Activated T-helper 1 cell treated with anti-CD3 and anti-CD28 coated beads, Interleukin-12 subunit alpha, Interleukin-12 subunit beta, Interleukin-2, Interleukin-4 antibody, amounts not matched to agents 30 ng/mL and 10 ng/mL and 1 ng/mL, durations not matched to agents 14 hours and 24 hours and 36 hours (primary cell): ENCODE results near the gene DSC1. TPM values are rescaled to one million over a fixed set of nuclear protein-coding genes. Genes with fewer than 3 reads are reported as not detected.
"Not testable (repeated sequence)": the region's sequence is repeated elsewhere in the genome, so short reads cannot be mapped to it uniquely, and the experiment has no call there.

Source experiments
- DNase-seq: peaks from one replicate; pipeline ENCODE4 v3.0.0; 2021; ENCODE audit warnings: low spot score
- H3K27ac Mint-ChIP-seq: one replicate; pipeline ENCODE4 v1.8.0; 2021; ENCODE audit warnings: mild to moderate bottlenecking, mixed read lengths
- H3K27me3 Mint-ChIP-seq: one replicate; pipeline ENCODE4 v1.8.0; 2022; ENCODE audit warnings: mild to moderate bottlenecking, moderate library complexity, mixed read lengths; ENCODE audit not compliant: insufficient read depth
- H3K36me3 Mint-ChIP-seq: one replicate; pipeline ENCODE4 v1.8.0; 2021; ENCODE audit warnings: low read depth, mixed read lengths
- H3K4me1 Mint-ChIP-seq: one replicate; pipeline ENCODE4 v1.8.0; 2021; ENCODE audit warnings: low read depth, mixed read lengths
- H3K4me3 Mint-ChIP-seq: one replicate; pipeline ENCODE4 v1.8.0; 2021; ENCODE audit warnings: mild to moderate bottlenecking, moderate library complexity, mixed read lengths
- H3K9me3 Mint-ChIP-seq: one replicate; pipeline ENCODE4 v1.8.0; 2021; ENCODE audit warnings: mixed read lengths
- intact Hi-C: fragments of 100-400 bp; cut with micrococcal nuclease; formaldehyde crosslinking; loops from one replicate; pipeline ENCODE4 v1.15.1; 2024
- total RNA-seq: library from RNA; stranded (reverse); gene quantifications from 2 replicates; pipeline ENCODE4 v1.2.3, GENCODE V29; 2022

The DSC1 gene
- total RNA-seq, 1 donor from 2014 or later: not detected

DNA sequence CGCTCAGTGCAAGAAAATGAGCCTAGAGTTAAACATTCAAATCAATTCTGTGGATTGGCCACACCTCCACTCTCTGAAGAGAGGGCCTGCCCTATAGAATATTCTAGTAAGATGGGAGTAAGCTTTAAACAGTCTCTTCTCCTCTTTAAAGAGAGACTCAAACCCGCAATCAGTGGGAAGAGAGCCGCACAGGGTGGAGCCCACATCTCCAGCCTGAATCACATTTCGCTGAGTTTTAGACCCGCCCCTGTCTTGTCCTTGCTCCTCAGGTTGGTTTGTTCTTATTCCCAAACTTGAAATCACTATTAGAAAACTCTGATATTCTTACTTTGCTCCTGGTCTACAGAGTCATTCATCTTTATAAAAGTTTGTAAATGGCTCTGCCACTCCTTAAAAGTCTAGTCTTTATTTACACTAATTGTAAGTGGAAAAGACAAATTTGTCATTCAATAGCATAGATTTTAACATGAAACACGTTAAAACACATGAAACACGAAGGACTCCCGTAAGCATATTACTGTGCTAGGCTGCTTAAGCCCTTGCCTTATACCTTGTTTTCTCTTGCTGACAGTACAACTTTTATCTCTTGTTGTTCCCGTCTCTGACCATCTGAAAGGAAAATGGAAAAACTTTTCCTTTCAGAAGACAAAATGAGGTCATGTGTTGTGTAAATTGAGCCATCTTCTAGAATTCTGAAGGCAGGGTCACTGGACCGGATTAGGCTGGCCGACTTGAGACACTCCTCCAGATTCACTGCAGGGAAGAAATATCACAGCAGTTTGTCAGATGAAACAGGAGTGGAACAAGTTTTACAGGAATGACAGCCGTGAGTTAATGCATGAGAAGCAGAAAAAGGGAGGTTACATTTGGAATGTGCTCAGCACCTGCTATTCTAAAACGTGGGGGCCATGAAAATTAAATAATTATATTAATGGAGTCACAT lies 5.6 kb downstream of the DSC1 start:
- intact Hi-C loops: no loop called here
- no peaks in the 10 kb centered on the region for H3K36me3 Mint-ChIP-seq
- H3K9me3 Mint-ChIP-seq: peaks cover 4% of the 10 kb centered on the region
- H3K4me3 Mint-ChIP-seq: no peak overlapping the region
- no peak overlapping the region for H3K27ac Mint-ChIP-seq
- DNase-seq: no peak
- no peaks in the 10 kb centered on the region for H3K4me1 Mint-ChIP-seq
- H3K27me3 Mint-ChIP-seq: no peaks in the 10 kb centered on the region

DNA sequence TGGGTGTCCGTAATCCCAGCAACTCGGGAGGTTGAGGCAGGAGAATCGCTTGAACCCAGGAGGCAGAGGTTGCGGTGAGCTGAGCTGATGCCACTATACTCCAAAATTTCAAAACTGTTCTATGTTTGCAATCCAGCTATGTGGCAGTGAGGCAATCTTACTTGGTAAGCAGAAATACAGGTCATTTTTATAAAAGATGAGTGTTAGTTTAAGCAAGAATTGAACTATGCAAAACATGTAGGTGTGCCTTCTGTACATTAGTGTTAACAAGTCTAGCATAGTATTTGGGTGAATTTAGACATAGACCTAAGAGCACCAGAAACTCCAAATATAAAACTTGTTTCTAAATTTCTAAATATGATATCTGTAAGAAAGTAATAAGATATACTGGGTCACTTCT lies 7.2 kb downstream of the DSC1 start:
- intact Hi-C loops: no loop called here

DNA sequence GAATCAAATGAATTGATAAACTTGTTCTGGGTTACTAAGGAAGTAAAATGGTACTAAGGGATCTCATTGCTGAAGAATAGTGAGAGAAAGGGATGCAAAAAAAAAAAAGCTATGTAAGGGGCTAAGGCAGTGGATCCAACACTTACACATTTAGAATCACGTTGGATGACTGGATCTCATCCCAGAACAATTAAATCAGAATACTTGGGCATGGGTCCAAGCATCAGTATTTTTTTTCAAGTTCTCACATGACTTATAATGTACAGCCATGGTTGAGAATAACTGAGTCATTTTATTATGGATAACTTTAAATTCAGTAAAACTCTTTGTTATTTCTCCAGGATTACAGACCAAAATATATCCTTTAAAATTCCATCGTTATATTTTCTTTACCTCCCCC lies 8.5 kb downstream of the DSC1 start:
- H3K36me3 Mint-ChIP-seq: no peaks in the 10 kb centered on the region
- intact Hi-C loops: no loop called here
- no peak overlapping the region for H3K4me3 Mint-ChIP-seq
- no peak for DNase-seq
- H3K4me1 Mint-ChIP-seq: no peaks in the 10 kb centered on the region
- H3K27me3 Mint-ChIP-seq: no peaks in the 10 kb centered on the region
- no peak overlapping the region for H3K27ac Mint-ChIP-seq
- peaks cover 4% of the 10 kb centered on the region for H3K9me3 Mint-ChIP-seq

More for the DNA sequence above, 7.2 kb downstream of the DSC1 start:
- H3K4me3 Mint-ChIP-seq: no peak overlapping the region
- H3K27ac Mint-ChIP-seq: no peak overlapping the region
- H3K4me1 Mint-ChIP-seq: no peaks in the 10 kb centered on the region
- no peaks in the 10 kb centered on the region for H3K27me3 Mint-ChIP-seq
- H3K9me3 Mint-ChIP-seq: peaks cover 4% of the 10 kb centered on the region
- no peak for DNase-seq
- no peaks in the 10 kb centered on the region for H3K36me3 Mint-ChIP-seq

DNA sequence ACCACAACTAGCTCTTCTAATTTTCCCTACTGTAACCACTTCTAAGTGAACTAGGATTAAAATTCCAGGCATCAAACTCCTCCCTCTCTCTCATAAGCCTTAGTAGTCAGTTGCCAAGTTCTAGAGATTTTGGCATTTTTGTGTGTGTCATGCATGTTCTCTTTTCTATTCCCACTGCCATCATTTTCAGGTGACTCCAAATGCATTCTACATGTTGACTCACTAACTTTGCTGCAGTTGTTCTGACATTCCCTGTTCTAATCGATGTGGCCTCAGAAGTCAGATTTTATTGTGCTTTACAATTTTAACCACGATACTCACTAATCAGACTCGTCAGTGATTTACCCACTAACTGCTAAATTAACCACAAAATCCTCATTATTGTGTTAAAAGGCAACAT lies 13.3 kb downstream of the DSC1 start:
- no peaks in the 10 kb centered on the region for H3K36me3 Mint-ChIP-seq
- intact Hi-C loops: no loop called here
- no peak for DNase-seq
- H3K4me1 Mint-ChIP-seq: no peaks in the 10 kb centered on the region
- peaks cover 10% of the 10 kb centered on the region for H3K9me3 Mint-ChIP-seq
- H3K27ac Mint-ChIP-seq: no peak overlapping the region
- no peaks in the 10 kb centered on the region for H3K27me3 Mint-ChIP-seq
- H3K4me3 Mint-ChIP-seq: no peak overlapping the region

DNA sequence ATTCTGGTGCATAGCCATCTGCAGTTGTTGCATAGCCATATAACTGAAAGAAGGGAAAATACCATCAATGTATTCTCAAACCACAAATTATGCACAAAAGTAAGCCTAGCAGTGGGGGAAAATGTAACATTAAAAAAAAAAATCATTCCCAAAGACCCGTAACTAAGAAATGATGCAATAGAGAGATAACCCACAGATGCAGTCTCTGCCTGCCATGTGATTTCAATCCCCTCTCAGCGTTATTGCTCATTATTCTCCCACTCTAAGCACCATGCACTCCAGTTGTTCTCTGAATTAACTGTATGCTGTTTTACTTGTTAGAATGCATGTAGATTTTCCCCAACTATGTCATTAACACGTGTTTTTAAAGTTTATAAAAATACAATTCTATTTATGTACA lies 14.1 kb downstream of the DSC1 start:
- Mint-ChIP-seq H3K27ac (no peak overlapping the region), H3K27me3 (no peaks in the 10 kb centered on the region), H3K4me1 (no peaks in the 10 kb centered on the region), H3K4me3 (no peak overlapping the region), H3K9me3 (peaks cover 10% of the 10 kb centered on the region), H3K36me3 (no peaks in the 10 kb centered on the region)
- intact Hi-C loops: no loop called here
- DNase-seq: no peak

DNA sequence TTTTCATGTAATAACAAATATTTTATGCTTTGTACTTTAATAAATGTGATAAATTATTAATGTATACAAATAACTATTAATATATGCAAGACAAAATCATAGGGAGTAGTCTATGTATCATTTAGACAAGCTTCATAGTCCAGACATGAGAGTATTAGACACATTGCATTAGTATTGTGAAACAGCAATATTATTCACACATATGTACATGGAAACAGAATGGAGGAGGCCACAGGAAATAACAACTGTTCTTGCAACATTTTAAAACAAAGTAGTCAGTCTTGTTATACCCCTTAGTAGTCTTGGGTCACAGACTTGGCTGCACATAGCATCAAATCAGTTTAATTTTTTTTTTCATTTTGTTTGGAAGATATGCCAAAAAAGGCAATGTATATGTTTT lies 15.8 kb downstream of the DSC1 start:
- Mint-ChIP-seq H3K4me1 (no peaks in the 10 kb centered on the region), H3K27ac (no peak overlapping the region), H3K27me3 (no peaks in the 10 kb centered on the region), H3K9me3 (peaks cover 14% of the 10 kb centered on the region), H3K4me3 (no peak overlapping the region), H3K36me3 (no peaks in the 10 kb centered on the region)
- DNase-seq: no peak
- intact Hi-C loops: no loop called here

DNA sequence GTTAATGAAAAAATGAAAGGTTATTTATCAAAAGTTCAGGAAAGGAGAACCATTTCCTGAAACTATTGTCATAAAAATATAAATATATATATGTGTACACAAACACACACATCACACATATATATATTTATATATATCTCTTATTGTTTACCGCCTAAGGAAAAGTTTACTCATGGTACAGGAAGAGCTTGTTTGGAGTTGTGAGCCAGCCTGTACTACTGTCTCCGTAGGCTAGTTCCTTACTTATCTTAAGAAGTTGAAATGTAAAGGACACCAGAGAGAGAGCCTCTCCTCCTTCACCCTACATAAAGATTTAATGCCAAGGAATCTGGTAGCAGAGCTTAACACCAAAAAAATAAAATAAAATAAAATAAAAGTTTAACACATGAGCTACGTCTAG lies 19.6 kb downstream of the DSC1 start:
- H3K9me3 Mint-ChIP-seq: peaks cover 14% of the 10 kb centered on the region
- no peak for DNase-seq
- intact Hi-C loops: no loop called here
- H3K27me3 Mint-ChIP-seq: no peaks in the 10 kb centered on the region
- no peaks in the 10 kb centered on the region for H3K4me1 Mint-ChIP-seq
- no peak overlapping the region for H3K4me3 Mint-ChIP-seq
- no peaks in the 10 kb centered on the region for H3K36me3 Mint-ChIP-seq
- no peak overlapping the region for H3K27ac Mint-ChIP-seq

DNA sequence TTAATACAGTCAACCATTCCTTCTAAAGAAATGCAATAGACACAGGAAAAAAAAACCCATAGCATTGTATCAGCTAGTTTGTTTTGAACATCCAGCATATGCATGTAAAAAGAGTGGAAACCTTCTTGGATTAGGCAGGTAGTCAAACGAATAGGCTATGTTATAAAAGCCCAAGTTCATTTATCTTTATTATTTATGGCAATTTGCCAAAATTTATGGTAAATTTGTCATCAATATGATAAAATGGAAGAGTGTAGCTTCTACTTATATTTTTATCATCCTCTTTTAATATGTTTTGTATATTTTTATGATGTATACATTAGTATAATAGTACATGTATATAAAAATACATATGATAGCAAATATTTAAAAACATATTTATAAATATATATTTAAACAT lies 23.9 kb downstream of the DSC1 start:
- Mint-ChIP-seq H3K4me3 (no peak overlapping the region), H3K4me1 (no peaks in the 10 kb centered on the region), H3K27me3 (no peaks in the 10 kb centered on the region), H3K27ac (no peak overlapping the region), H3K9me3 (peaks cover 4% of the 10 kb centered on the region), H3K36me3 (no peaks in the 10 kb centered on the region)
- DNase-seq: no peak
- intact Hi-C loops: no loop called here

DNA sequence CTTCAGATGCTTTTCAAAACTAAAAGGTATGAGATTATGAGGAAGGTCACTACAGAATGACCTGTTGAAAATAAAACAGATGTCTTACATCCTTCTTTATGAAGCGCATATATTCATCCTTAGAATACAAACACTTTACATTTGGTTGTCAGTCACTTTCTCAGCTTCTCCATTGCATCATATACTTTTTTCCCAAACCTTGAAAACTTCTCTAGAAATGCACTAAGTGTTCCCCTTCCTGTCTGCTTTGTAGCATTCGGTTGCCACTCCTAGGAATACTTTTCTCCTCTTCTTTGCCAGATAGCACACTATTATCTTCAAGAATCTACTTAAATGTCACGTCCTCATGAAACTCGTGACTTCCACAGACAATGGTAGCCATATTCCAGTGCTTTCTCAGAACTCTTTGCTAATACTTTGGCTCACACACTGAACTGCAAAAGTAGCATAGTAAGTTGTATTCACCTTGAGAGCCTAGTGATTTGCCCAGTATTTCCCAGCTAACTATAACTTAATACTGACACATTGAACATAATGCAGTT lies 27.6 kb downstream of the DSC1 start:
- Mint-ChIP-seq H3K27me3 (no peaks in the 10 kb centered on the region), H3K27ac (no peak overlapping the region), H3K9me3 (no peaks in the 10 kb centered on the region), H3K4me3 (no peak overlapping the region), H3K4me1 (no peaks in the 10 kb centered on the region), H3K36me3 (no peaks in the 10 kb centered on the region)
- intact Hi-C loops: no loop called here
- no peak for DNase-seq

DNA sequence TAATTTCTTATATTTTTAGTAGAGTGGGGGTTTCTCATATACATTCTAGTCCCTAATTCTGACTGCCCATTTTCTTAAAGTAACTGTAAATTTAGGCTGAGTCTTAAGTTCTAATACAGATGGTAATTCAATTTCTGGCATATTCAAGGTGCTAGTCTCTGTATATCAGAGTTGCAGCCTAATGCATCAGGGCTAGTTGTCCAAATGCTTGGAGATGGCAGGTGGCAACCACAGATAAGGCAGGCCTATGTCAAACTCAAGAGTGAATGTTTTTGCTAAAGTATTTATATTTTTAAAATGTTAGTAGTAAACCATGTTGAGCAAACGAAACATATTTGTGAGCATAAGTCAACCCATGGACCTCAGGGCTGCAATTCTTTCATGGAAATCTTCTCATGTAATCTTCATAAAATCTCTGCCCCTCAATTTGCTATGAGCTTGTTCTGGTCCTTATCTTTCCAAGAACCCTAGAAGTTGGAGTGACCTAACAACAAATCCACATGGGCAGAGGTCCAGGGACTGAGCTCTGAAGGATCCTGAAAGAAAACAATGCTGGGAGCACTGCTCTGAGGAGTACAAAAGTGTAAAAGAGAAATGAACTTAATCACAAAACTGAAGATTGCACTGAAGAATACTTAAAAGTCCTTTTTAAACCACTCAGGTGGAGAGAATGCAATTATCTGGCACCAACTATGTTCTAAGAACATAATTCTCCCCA lies 33.1 kb downstream of the DSC1 start:
- Mint-ChIP-seq H3K27ac (no peak overlapping the region), H3K4me1 (no peaks in the 10 kb centered on the region), H3K4me3 (no peak overlapping the region), H3K27me3 (no peaks in the 10 kb centered on the region), H3K9me3 (no peaks in the 10 kb centered on the region), H3K36me3 (no peaks in the 10 kb centered on the region)
- no peak for DNase-seq
- intact Hi-C loops: no loop called here

DNA sequence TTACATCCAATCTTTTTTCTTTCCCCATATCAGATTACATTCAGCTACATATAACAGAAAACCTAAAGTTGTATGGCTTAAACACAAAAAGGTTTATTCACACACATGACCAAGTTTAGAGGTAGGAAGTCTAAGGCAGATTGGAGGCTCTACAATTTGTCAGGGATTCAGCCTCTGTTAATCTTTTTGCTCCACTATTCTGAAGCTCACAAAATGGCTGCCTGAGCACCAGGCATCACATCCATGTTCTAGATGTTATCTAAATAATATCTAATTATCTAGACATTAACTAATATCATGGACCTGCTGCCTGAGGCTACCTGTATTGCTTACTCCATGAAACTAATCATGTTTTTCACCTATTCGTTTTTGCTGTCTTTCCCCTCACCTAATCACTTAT lies 36.8 kb downstream of the DSC1 start:
- Mint-ChIP-seq H3K9me3 (no peaks in the 10 kb centered on the region), H3K4me1 (no peaks in the 10 kb centered on the region), H3K27me3 (no peaks in the 10 kb centered on the region), H3K36me3 (no peaks in the 10 kb centered on the region), H3K27ac (no peak overlapping the region), H3K4me3 (no peak overlapping the region)
- no peak for DNase-seq
- intact Hi-C loops: no loop called here

DNA sequence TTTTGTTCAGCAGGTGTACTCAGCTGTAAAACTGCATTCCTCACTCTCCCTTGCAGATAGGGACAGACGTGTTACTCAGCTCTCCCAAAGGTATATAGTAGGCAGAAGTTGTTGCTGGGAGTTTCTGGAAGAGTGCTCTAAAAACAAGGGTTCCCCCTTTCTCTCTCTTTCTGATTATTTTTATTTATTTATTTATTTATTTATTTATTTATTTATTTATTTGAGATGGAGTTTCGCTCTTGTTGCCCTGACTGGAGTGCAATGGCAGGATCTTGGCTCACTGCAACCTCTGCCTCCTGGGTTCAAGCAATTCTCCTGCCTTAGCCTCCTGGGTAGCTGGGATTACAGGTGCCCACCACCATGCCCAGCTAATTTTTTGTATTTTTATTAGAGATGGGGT lies 39.5 kb downstream of the DSC1 start:
- H3K9me3 Mint-ChIP-seq, DNase-seq, H3K36me3 Mint-ChIP-seq, intact Hi-C loops, H3K27me3 Mint-ChIP-seq, H3K27ac Mint-ChIP-seq, H3K4me1 Mint-ChIP-seq, H3K4me3 Mint-ChIP-seq: not testable (repeated sequence)

DNA sequence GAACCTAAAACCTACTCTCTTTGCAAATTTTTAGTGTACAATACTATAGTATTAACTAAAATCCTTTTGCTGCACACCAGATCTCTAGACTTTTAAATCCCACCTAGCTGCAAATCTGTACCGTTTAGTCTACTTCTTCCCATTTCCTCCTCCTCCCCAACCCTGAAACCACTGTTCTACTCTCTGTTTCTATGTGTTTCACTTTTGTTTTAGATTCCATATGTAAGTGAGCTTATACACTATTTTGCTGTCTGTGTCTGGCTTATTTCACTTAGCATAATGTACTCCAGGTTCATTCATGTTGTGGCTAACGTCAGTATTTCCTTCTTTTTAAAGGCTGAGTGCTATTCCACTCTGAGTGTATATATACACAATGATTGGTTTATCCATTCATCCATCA lies 42.1 kb downstream of the DSC1 start:
- H3K4me3 Mint-ChIP-seq: no peak overlapping the region
- peaks cover 5% of the 10 kb centered on the region for H3K9me3 Mint-ChIP-seq
- H3K27ac Mint-ChIP-seq: no peak overlapping the region
- H3K4me1 Mint-ChIP-seq: no peaks in the 10 kb centered on the region
- intact Hi-C loops: no loop called here
- H3K27me3 Mint-ChIP-seq: no peaks in the 10 kb centered on the region
- DNase-seq: no peak
- H3K36me3 Mint-ChIP-seq: no peaks in the 10 kb centered on the region
